K562 treated with DMSO at 1 percent for 48 hours (cell line): ENCODE data around the gene EFCC1. TPM values are rescaled to one million over a fixed set of nuclear protein-coding genes. Genes with fewer than 3 reads are reported as not detected.

Experiments
- total RNA-seq: library from RNA; unstranded; fragments of 300-600 nt; gene quantifications from 2 replicates; pipeline ENCODE4 v1.2.3, GENCODE V29; 2022; ENCODE audit warnings: low replicate concordance; ENCODE audit errors: extremely low read depth

Gene EFCC1, protein sequence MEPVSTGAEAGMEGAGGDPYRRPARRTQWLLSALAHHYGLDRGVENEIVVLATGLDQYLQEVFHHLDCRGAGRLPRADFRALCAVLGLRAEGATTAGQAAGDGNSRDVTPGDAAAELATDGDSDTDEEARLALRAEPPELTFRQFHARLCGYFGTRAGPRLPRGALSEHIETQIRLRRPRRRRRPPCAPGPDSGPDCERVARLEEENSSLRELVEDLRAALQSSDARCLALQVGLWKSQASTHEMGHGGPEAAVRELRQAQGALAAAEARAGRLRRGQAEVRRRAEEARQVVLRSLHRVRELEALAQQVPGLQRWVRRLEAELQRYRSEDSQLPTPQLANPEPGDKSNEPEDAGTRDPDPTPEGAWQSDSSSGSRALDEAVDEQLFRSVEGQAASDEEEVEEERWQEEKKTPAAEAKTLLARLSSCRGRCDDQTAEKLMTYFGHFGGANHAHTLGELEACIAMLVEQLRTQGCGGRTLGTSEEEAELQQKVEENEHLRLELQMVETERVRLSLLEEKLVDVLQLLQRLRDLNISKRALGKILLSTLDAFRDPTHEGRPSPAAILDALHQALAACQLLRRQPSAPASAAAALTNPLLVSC
- not detected in 2 replicates for total RNA-seq

GRCh38 chr3:129001101-129001805, at the start of gene EFCC1:
Gene EFCC1 (plus strand): TSS chr3:129001304. CDS start chr3:129001629, 325 bp downstream.

DNA sequence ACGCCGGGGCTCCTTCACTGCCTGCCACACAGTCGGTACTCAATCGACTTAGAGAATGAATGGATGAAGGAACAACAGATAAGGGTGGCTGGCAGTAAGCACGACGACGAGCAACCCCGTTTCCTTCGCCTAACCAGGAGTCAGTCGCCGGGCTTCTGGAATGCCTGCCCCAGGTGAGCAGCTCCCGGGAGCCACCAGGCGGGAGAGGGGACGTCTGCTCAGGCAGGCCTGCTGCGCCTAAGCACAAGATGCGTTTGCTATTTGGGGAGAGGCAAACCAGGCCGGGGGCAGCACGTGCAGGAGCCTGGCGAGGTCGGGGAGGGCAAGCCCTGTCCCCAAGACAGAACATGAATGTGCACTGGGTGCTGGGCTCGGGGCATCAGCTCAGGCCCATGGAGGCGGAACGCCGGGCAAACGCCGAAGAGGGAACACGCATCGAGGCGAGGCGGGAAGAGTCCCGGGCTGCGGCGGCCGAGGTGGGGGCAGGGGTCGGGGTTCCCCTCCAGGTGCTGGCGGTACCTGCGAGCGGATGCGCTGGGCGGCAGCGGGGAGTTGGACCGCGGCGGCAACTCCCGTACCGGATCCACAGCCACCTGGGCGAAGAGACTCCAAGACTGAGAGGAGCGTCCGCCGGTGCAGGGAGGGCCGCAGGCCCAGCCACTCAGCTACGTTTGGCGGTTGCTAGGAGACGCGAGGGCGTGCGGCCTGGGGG, 7.5 kb upstream of the EFCC1 start, which contains the start of gene CFAP92:
TSS of gene CFAP92 (minus strand) at position 616 of the 712 bp plus-strand sequence. CDS start 772 bp downstream, outside the sequence.

DNA sequence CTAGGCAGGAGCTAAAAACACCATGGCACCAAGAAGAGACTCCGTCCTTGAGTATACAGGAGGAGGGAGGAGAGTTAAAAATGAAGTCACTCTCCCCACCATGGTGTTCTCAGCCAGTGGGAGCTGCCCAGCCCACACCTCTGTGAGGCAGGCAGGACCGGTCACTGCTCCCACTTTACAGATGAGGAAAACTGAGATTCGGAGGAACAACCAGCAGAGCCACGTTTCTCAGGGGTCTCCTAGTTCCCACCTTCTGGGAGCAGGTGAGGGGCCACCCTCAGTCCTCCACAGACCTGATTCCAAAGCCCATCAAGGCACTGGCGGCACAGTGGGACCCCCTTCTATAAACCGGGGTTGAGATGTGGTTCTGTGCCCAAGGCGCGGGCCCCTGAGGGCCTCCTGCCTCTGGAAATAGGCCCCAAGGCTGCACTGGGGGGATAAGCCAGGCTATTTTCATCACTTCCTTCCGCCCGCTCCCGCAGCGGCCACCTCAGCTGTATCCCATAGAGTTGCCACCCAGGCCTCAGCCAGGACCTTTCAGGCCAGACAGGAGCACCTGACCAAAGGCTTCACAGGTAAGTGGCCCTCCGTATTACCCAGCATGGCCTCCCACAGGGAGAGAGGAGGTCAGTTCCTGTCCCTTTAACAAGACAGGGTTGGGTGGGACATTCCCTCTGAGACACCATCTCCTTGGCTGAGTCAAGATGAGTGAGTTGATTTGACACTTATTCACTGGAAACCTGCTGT, 59.3 kb downstream of the EFCC1 start, which contains the start of gene GP9:
TSS of gene GP9 (plus strand) at position 504 of the 747 bp plus-strand sequence. CDS start 961 bp downstream, outside the sequence.

Other genes starting within 250 kb of the EFCC1 start
- gene ACAD9, start 121.7 kb upstream of the EFCC1 start, total RNA-seq = not detected in 2 replicates
- gene CFAP92, start 7.2 kb upstream of the EFCC1 start, total RNA-seq = not detected in 2 replicates
- not detected in 2 replicates for gene GP9, start 59.5 kb downstream of the EFCC1 start, total RNA-seq
- not detected in 2 replicates for gene RAB43, start 120.5 kb downstream of the EFCC1 start, total RNA-seq
- gene ISY1, start 159.8 kb downstream of the EFCC1 start, total RNA-seq = not detected in 2 replicates
- not detected in 2 replicates for gene CNBP, start 182.6 kb downstream of the EFCC1 start, total RNA-seq
- not detected in 2 replicates for gene COPG1, start 248.3 kb downstream of the EFCC1 start, total RNA-seq